ENCODE data around the gene SLC16A13.

DNA sequence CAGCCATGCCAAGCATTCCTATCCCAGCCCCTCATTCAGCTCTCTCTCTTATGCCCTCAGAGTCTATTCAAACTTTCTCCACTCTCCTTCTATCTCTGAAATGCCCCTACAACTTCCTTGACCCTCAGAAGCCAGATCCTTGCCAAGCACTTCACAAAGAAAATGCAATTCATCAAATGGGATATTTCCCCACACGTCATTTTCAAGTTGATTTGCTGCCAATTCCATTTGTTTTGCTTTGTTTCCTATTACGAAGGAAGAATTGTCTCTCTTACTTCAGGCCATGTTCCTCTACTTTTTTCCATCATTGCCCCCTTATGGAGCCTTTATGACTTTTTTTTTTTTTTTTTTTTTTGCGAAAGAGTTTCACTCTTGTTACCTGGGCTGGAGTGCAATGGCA lies 49.1 kb upstream of the SLC16A13 start:
- TF ChIP-seq POLR2A (IDR thresholded peaks at IDR 0.05) (no peak), EP300 (IDR thresholded peaks at IDR 0.05) (no peak)
- TF ChIP-seq, protein P1, sequence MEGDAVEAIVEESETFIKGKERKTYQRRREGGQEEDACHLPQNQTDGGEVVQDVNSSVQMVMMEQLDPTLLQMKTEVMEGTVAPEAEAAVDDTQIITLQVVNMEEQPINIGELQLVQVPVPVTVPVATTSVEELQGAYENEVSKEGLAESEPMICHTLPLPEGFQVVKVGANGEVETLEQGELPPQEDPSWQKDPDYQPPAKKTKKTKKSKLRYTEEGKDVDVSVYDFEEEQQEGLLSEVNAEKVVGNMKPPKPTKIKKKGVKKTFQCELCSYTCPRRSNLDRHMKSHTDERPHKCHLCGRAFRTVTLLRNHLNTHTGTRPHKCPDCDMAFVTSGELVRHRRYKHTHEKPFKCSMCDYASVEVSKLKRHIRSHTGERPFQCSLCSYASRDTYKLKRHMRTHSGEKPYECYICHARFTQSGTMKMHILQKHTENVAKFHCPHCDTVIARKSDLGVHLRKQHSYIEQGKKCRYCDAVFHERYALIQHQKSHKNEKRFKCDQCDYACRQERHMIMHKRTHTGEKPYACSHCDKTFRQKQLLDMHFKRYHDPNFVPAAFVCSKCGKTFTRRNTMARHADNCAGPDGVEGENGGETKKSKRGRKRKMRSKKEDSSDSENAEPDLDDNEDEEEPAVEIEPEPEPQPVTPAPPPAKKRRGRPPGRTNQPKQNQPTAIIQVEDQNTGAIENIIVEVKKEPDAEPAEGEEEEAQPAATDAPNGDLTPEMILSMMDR (IDR thresholded peaks at IDR 0.05), result no peak

Data from tibial nerve (tissue), 4 donors.